Psoas muscle (tissue), 8 donors: Measurements from ENCODE around the gene AATF. TPM values are rescaled to one million over a fixed set of nuclear protein-coding genes. Genes with fewer than 3 reads are reported as not detected.

Experiments used
- ATAC-seq, 4 donors: fragments of 200-7000 bp; cut with Tn5 transposase; one replicate each; pipeline ENCODE4 v1.9.1; 2020; ENCODE audit warnings: moderate library complexity in 3 of 4, mild to moderate bottlenecking in 2 of 4
- DNase-seq, 2 donors: peaks; one replicate each; pipeline ENCODE4 v3.0.0-alpha.2; 2020
- H3K27ac ChIP-seq: fragments of 200-600 bp; one replicate; pipeline ENCODE4 v1.8.0; 2022
- H3K27me3 ChIP-seq, 3 donors: fragments of 200-600 bp in 1 of 3; one replicate each; pipeline versions ENCODE4 v1.6.1 to v1.8.0; 2013 to 2022; ENCODE audit warnings: low read length in 2 of 3, mild to moderate bottlenecking in 2 of 3, moderate library complexity in 1 of 3; ENCODE audit not compliant: insufficient read depth in 3 of 3
- H3K36me3 ChIP-seq, 2 donors: fragments of 200-600 bp in 1 of 2; one replicate each; pipeline versions ENCODE4 v1.6.1 to v1.8.0; 2013 to 2022; ENCODE audit warnings: low read depth in 1 of 2, mild to moderate bottlenecking in 1 of 2, moderate library complexity in 1 of 2; ENCODE audit not compliant: insufficient read depth in 1 of 2
- H3K4me1 ChIP-seq: fragments of 200-600 bp; one replicate; pipeline ENCODE4 v1.8.0; 2022
- H3K4me3 ChIP-seq: fragments of 200-600 bp; one replicate; pipeline ENCODE4 v1.8.0; 2022; ENCODE audit warnings: mild to moderate bottlenecking
- H3K9me3 ChIP-seq: fragments of 200-600 bp; one replicate; pipeline ENCODE4 v1.8.0; 2022
- CTCF ChIP-seq: fragments of 200-600 bp; IDR thresholded peaks from one replicate; pipeline ENCODE4 v1.8.0; 2022; ENCODE audit warnings: antibody characterized with exemption
- WGBS, 3 donors: extraction: QIAGEN DNeasy Blood & Tissue Kit; methylation state at CpG; one replicate each; pipeline versions ENCODE4 v1.1.6 to v1.1.7; 2013; 5-methylcytosine and 5-hydroxymethylcytosine counted together
- intact Hi-C, 2 donors: fragments of 100-400 bp; cut with DNase I; formaldehyde crosslinking; loops; one replicate each; pipeline versions ENCODE4 v1.11.0 to v1.14.2; 2022
- polyA plus RNA-seq, 3 donors: library from polyadenylated mRNA; stranded (reverse); fragments of 200-250 nt; gene quantifications; one replicate each; pipeline ENCODE4 v1.2.3, GENCODE V29; 2013
- total RNA-seq, 4 donors: library from RNA; stranded (reverse); fragmentation: NEBNext Ultra II Directional in 2 of 4; extraction: Animal tissue kit (Norgen Biotek cat#: 25700) in 2 of 4; gene quantifications; one replicate each; pipeline versions ENCODE4 v1.2.1 to v1.2.4, GENCODE V29; 2021 to 2023
- donor health status: healthy with polysubstance abuse.
- donor health status: DM: no; HTN: no; CAD: no; lungs with moderate emphysema.
- donor health status: Bipolar disorder and iron deficiency.
- donor health status: healthy.
- donor health status: DM: yes; HTN: yes; CAD: no.
- donor health status: DM: no; HTN: no; CAD: no.
- donor health status: DM: no; HTN: no; CAD: no.
- donor health status: DM: yes; HTN: yes; CAD: no.

The AATF gene
- total and polyA plus RNA-seq, 7 donors = 23.5 to 54.8 (median 40.6) TPM

- intact Hi-C loops = no loop called here
- H3K4me3 ChIP-seq = no peak overlapping the region
These were observed 88.9 kb downstream of the AATF start for GRCh38 chr17:37037590-37038155.

GRCh38 chr17:37039269-37039668, 90.5 kb downstream of the AATF start:
- H3K36me3 ChIP-seq = peaks cover 0 to 6% of the 10 kb centered on the region in 2 donors
- DNase-seq (no peak), ATAC-seq (no peak)
- 57 to 69% (median 65%) methylated on average over 6 of the region's 6 CpGs for WGBS, 3 donors
- intact Hi-C loops = no loop called here
- TF ChIP-seq CTCF = no peak
- no peaks in the 10 kb centered on the region for H3K4me1 ChIP-seq
- no peak overlapping the region for H3K4me3 ChIP-seq
- H3K9me3 ChIP-seq = no peaks in the 10 kb centered on the region
- no peak overlapping the region for H3K27ac ChIP-seq
- no peaks in the 10 kb centered on the region for H3K27me3 ChIP-seq

More at GRCh38 chr17:37037590-37038155, 88.9 kb downstream of the AATF start:
- H3K4me1 ChIP-seq = no peaks in the 10 kb centered on the region
- no peak overlapping the region for H3K27ac ChIP-seq
- H3K9me3 ChIP-seq = no peaks in the 10 kb centered on the region
- no peak for TF ChIP-seq CTCF
- DNase-seq (no peak), ATAC-seq (no peak)
- 69 to 79% (median 78%) methylated on average over 5 of the region's 5 CpGs for WGBS, 3 donors
- no peaks in the 10 kb centered on the region for H3K36me3 ChIP-seq
- no peaks in the 10 kb centered on the region for H3K27me3 ChIP-seq

GRCh38 chr17:37041932-37042331, 93.2 kb downstream of the AATF start:
- Histone ChIP-seq H3K4me1 (no peaks in the 10 kb centered on the region), H3K27ac (no peak overlapping the region), H3K27me3 (no peaks in the 10 kb centered on the region), H3K36me3 (peaks cover 0 to 6% of the 10 kb centered on the region in 2 donors), H3K9me3 (no peaks in the 10 kb centered on the region), H3K4me3 (no peak overlapping the region)
- TF ChIP-seq CTCF = no peak
- intact Hi-C loops = loop anchor here in 1 of 2 donors (10.0 kb wide), 1 partner anchor 87 kb away; no protein-coding TSS in a partner anchor
- ATAC-seq (no peak), DNase-seq (no peak)

- TF ChIP-seq CTCF = no peak
- H3K27me3 ChIP-seq = no peaks in the 10 kb centered on the region
- ATAC-seq (no peak), DNase-seq (no peak)
- intact Hi-C loops = loop anchor here in 1 of 2 donors (10.0 kb wide), 1 partner anchor 88 kb away; no protein-coding TSS in a partner anchor
- no peak overlapping the region for H3K4me3 ChIP-seq
- no peaks in the 10 kb centered on the region for H3K4me1 ChIP-seq
- H3K27ac ChIP-seq = no peak overlapping the region
- peaks cover 0 to 6% of the 10 kb centered on the region in 2 donors for H3K36me3 ChIP-seq
- WGBS, 3 donors = 92 to 95% (median 93%) methylated on average over 3 of the region's 3 CpGs
- H3K9me3 ChIP-seq = no peaks in the 10 kb centered on the region
These were observed 94.4 kb downstream of the AATF start for GRCh38 chr17:37043201-37043600.
